Astrocyte (in vitro differentiated cells and primary cell): ENCODE data around the gene JPH3. TPM values are rescaled to one million over a fixed set of nuclear protein-coding genes. Genes with fewer than 3 reads are reported as not detected.

ENCODE experiments used
- DNase-seq: peaks from one replicate; pipeline ENCODE4 v3.0.0-alpha.2; 2010; ENCODE audit warnings: low read depth
- FAIRE-seq: peaks from 2 replicates; lab custom pipeline; 2011; peaks lifted over from hg19 to GRCh38; lab: Jason Lieb, UNC
- H2AFZ ChIP-seq: 2 replicates; pipeline ENCODE4 v1.6.0; 2012; ENCODE audit warnings: low read depth, low read length, inconsistent platforms
- H3K27ac ChIP-seq: 2 replicates; pipeline ENCODE4 v1.5.1; 2011; ENCODE audit warnings: low read depth, low read length, inconsistent platforms
- H3K27me3 ChIP-seq: 2 replicates; pipeline ENCODE4 v1.6.0; 2011; ENCODE audit warnings: low read length, inconsistent platforms; ENCODE audit not compliant: insufficient read depth
- H3K36me3 ChIP-seq: 2 replicates; pipeline ENCODE4 v1.5.1; 2011; ENCODE audit warnings: low read length, inconsistent platforms; ENCODE audit not compliant: insufficient read depth
- H3K4me1 ChIP-seq: 2 replicates; pipeline ENCODE4 v1.5.1; 2011; ENCODE audit warnings: low read length, inconsistent platforms; ENCODE audit not compliant: insufficient read depth
- H3K4me2 ChIP-seq: 2 replicates; pipeline ENCODE4 v1.6.0; 2012; ENCODE audit warnings: low read length, inconsistent platforms
- H3K4me3 ChIP-seq: 2 replicates; pipeline ENCODE4 v1.5.1; 2011; ENCODE audit warnings: low read depth, mild to moderate bottlenecking, low read length, inconsistent platforms; ENCODE audit not compliant: insufficient read depth
- H3K79me2 ChIP-seq: 2 replicates; pipeline ENCODE4 v1.6.0; 2012; ENCODE audit warnings: mild to moderate bottlenecking, low read length, inconsistent platforms; ENCODE audit not compliant: insufficient read depth
- H3K9ac ChIP-seq: 2 replicates; pipeline ENCODE4 v1.6.0; 2012; ENCODE audit warnings: mild to moderate bottlenecking, low read length, inconsistent platforms
- H3K9me3 ChIP-seq: 2 replicates; pipeline ENCODE4 v1.5.1; 2012; ENCODE audit warnings: low read depth, mild to moderate bottlenecking, low read length, inconsistent platforms; ENCODE audit not compliant: insufficient read depth
- H4K20me1 ChIP-seq: 2 replicates; pipeline ENCODE4 v1.6.0; 2012; ENCODE audit warnings: low read length, inconsistent platforms; ENCODE audit not compliant: insufficient read depth
- H3K27ac Mint-ChIP-seq: one replicate; pipeline ENCODE4 v1.8.0; 2021; ENCODE audit warnings: mild to moderate bottlenecking, mixed read lengths; ENCODE audit not compliant: unreplicated experiment
- H3K27me3 Mint-ChIP-seq: one replicate; pipeline ENCODE4 v1.8.0; 2021; ENCODE audit warnings: low read depth, mixed read lengths; ENCODE audit not compliant: unreplicated experiment
- H3K36me3 Mint-ChIP-seq: one replicate; pipeline ENCODE4 v1.8.0; 2021; ENCODE audit warnings: low read depth, mixed read lengths; ENCODE audit not compliant: unreplicated experiment
- H3K4me1 Mint-ChIP-seq: one replicate; pipeline ENCODE4 v1.8.0; 2021; ENCODE audit warnings: low read depth, mixed read lengths; ENCODE audit not compliant: unreplicated experiment
- H3K4me3 Mint-ChIP-seq: one replicate; pipeline ENCODE4 v1.8.0; 2021; ENCODE audit warnings: mild to moderate bottlenecking, moderate library complexity, mixed read lengths; ENCODE audit not compliant: unreplicated experiment
- H3K9me3 Mint-ChIP-seq: one replicate; pipeline ENCODE4 v1.8.0; 2021; ENCODE audit warnings: mild to moderate bottlenecking, mixed read lengths; ENCODE audit not compliant: unreplicated experiment
- CTCF ChIP-seq: IDR thresholded peaks from 2 replicates; pipeline ENCODE4 v1.5.1; 2011; ENCODE audit warnings: low read depth, mild to moderate bottlenecking, inconsistent platforms, low read length, moderate library complexity; ENCODE audit not compliant: insufficient read depth
- EZH2 ChIP-seq: IDR thresholded peaks from 2 replicates; pipeline ENCODE4 v1.6.1; 2012; ENCODE audit warnings: mild to moderate bottlenecking, low read length, inconsistent platforms; ENCODE audit not compliant: insufficient read depth
- total RNA-seq: library from RNA; stranded (reverse); gene quantifications from 2 replicates; pipeline ENCODE4 v1.2.1, GENCODE V29; 2021

JPH3 gene
- total RNA-seq, 1 donor from 2014 or later: 8.6 TPM

GRCh38 chr16:87674419-87674818 is 72.1 kb downstream of the JPH3 start:
- no peak for FAIRE-seq
- TF ChIP-seq EZH2 (no peak), CTCF (no peak)

GRCh38 chr16:87675111-87675719 is 72.9 kb downstream of the JPH3 start:
- no peaks in the 10 kb centered on the region for H4K20me1 ChIP-seq
- no peak overlapping the region for H3K4me2 ChIP-seq
- Mint-ChIP-seq H3K27ac (no peak overlapping the region), H3K36me3 (no peaks in the 10 kb centered on the region), H3K4me3 (no peak overlapping the region), H3K9me3 (no peaks in the 10 kb centered on the region), H3K27me3 (peaks cover 10% of the 10 kb centered on the region), H3K4me1 (no peaks in the 10 kb centered on the region)
- DNase-seq: no peak
- no peak overlapping the region for H2AFZ ChIP-seq
- no peaks in the 10 kb centered on the region for H3K9me3 ChIP-seq
- no peak overlapping the region for H3K27ac ChIP-seq
- TF ChIP-seq EZH2 (no peak), CTCF (no peak)
- H3K4me1 ChIP-seq: no peaks in the 10 kb centered on the region
- H3K36me3 ChIP-seq: no peaks in the 10 kb centered on the region
- H3K4me3 ChIP-seq: no peak overlapping the region
- H3K9ac ChIP-seq: no peak overlapping the region
- H3K79me2 ChIP-seq: no peaks in the 10 kb centered on the region
- peaks cover 10% of the 10 kb centered on the region for H3K27me3 ChIP-seq
- no peak for FAIRE-seq

More at GRCh38 chr16:87674419-87674818, 72.1 kb downstream of the JPH3 start:
- Histone ChIP-seq H3K4me1 (no peaks in the 10 kb centered on the region), H3K27me3 (peaks cover 10% of the 10 kb centered on the region), H3K4me2 (no peak overlapping the region), H3K9ac (no peak overlapping the region), H3K79me2 (no peaks in the 10 kb centered on the region), H2AFZ (no peak overlapping the region), H3K9me3 (no peaks in the 10 kb centered on the region), H3K4me3 (no peak overlapping the region), H4K20me1 (no peaks in the 10 kb centered on the region), H3K27ac (no peak overlapping the region), H3K36me3 (no peaks in the 10 kb centered on the region)
- H3K4me1 Mint-ChIP-seq: no peaks in the 10 kb centered on the region
- no peak for DNase-seq
- H3K4me3 Mint-ChIP-seq: no peak overlapping the region
- H3K36me3 Mint-ChIP-seq: no peaks in the 10 kb centered on the region
- no peak overlapping the region for H3K27ac Mint-ChIP-seq
- peaks cover 10% of the 10 kb centered on the region for H3K27me3 Mint-ChIP-seq
- no peaks in the 10 kb centered on the region for H3K9me3 Mint-ChIP-seq

GRCh38 chr16:87677830-87678229 is 75.5 kb downstream of the JPH3 start:
- Histone ChIP-seq H2AFZ (no peak overlapping the region), H3K36me3 (no peaks in the 10 kb centered on the region), H3K4me1 (peaks cover 9% of the 10 kb centered on the region), H4K20me1 (no peaks in the 10 kb centered on the region), H3K27ac (no peak overlapping the region), H3K79me2 (no peaks in the 10 kb centered on the region), H3K4me2 (no peak overlapping the region), H3K27me3 (peaks cover 8% of the 10 kb centered on the region), H3K9me3 (no peaks in the 10 kb centered on the region), H3K4me3 (no peak overlapping the region), H3K9ac (no peak overlapping the region)
- FAIRE-seq (no peak), DNase-seq (no peak)
- H3K27me3 Mint-ChIP-seq: peaks cover 10% of the 10 kb centered on the region
- TF ChIP-seq EZH2 (no peak), CTCF (no peak)
- no peak overlapping the region for H3K27ac Mint-ChIP-seq
- no peak overlapping the region for H3K4me3 Mint-ChIP-seq
- no peaks in the 10 kb centered on the region for H3K9me3 Mint-ChIP-seq
- no peaks in the 10 kb centered on the region for H3K36me3 Mint-ChIP-seq
- H3K4me1 Mint-ChIP-seq: peaks cover 3% of the 10 kb centered on the region
